C4-2B (cell line): ENCODE measurements around the gene PGBD5.

Source experiments
- CTCF ChIP-seq: fragments of 450-650 bp; conservative IDR thresholded peaks from 2 replicates; pipeline ENCODE4 v1.5.1; 2017; ENCODE audit warnings: mild to moderate bottlenecking
- ZFX ChIP-seq: fragments of 450-650 bp; IDR thresholded peaks from 2 replicates; pipeline ENCODE4 v1.6.1; 2017

GRCh38 chr1:230459465-230459864 lies 33.3 kb upstream of the PGBD5 start:
- TF ChIP-seq CTCF (no peak), ZFX (no peak)
